A673 (cell line): ENCODE measurements around the gene BICD2. TPM values are rescaled to one million over a fixed set of nuclear protein-coding genes. Genes with fewer than 3 reads are reported as not detected.

ENCODE experiments used
- BruUV-seq: library from RNA; stranded (reverse); fragments of 400-500 nt; replicated peaks from 2 replicates; lab custom pipeline; 2021; lab: Mats Ljungman, UMichigan
- CTCF ChIA-PET: fragments of 300-600 bp; sonication (Branson Sonifier 250); formaldehyde crosslinking; loops from one replicate; lab custom pipeline; 2022; ENCODE audit warnings: antibody characterized with exemption; lab: Charles Lee
- POLR2A ChIA-PET: fragments of 300-600 bp; sonication (Branson Sonifier 250); formaldehyde crosslinking; loops from one replicate; lab custom pipeline; 2022; ENCODE audit warnings: antibody characterized with exemption; ENCODE audit not compliant: low non-redundant PET; lab: Charles Lee
- DNase-seq: peaks from one replicate; pipeline ENCODE4 v3.0.0-alpha.2; 2015; ENCODE audit warnings: low spot score
- H3K27ac ChIP-seq: fragments of 200-600 bp; sonication (generic); 2 replicates; pipeline ENCODE4 v1.5.1; 2016; ENCODE audit warnings: mixed run types, low read depth, mild to moderate bottlenecking, mixed read lengths, antibody characterized with exemption, low read length; ENCODE audit not compliant: poor library complexity, severe bottlenecking
- H3K27me3 ChIP-seq: fragments of 200-600 bp; sonication (generic); replicated peaks from 2 replicates; pipeline ENCODE4 v1.6.1; 2017; ENCODE audit warnings: mixed run types, low read depth, mild to moderate bottlenecking, mixed read lengths, antibody characterized with exemption, low read length; ENCODE audit not compliant: insufficient read depth, poor library complexity
- H3K36me3 ChIP-seq: fragments of 200-600 bp; sonication (generic); 2 replicates; pipeline ENCODE4 v1.6.1; 2016; ENCODE audit warnings: mixed run types, mild to moderate bottlenecking, mixed read lengths, antibody characterized with exemption, low read length; ENCODE audit not compliant: insufficient read depth, poor library complexity, severe bottlenecking
- H3K4me1 ChIP-seq: fragments of 200-600 bp; sonication (generic); 2 replicates; pipeline ENCODE4 v1.6.1; 2017; ENCODE audit warnings: mixed run types, mild to moderate bottlenecking, mixed read lengths, antibody characterized with exemption, low read length; ENCODE audit not compliant: insufficient read depth, poor library complexity, severe bottlenecking
- H3K4me3 ChIP-seq: fragments of 200-600 bp; sonication (generic); 2 replicates; pipeline ENCODE4 v1.5.1; 2016; ENCODE audit warnings: low read depth, mixed run types, mild to moderate bottlenecking, mixed read lengths, low read length; ENCODE audit not compliant: poor library complexity, severe bottlenecking
- H3K9me3 ChIP-seq: fragments of 200-600 bp; sonication (generic); 2 replicates; pipeline ENCODE4 v1.6.1; 2016; ENCODE audit warnings: mixed run types, low read depth, mild to moderate bottlenecking, mixed read lengths, antibody characterized with exemption, low read length; ENCODE audit not compliant: poor library complexity, severe bottlenecking
- CTCF ChIP-seq: fragments of 300-800, 200-600 bp; sonication (generic); conservative IDR thresholded peaks from 2 replicates; pipeline ENCODE4 v1.5.1; 2017; ENCODE audit warnings: low read depth, mild to moderate bottlenecking, antibody characterized with exemption, low read length, moderate library complexity, mixed read lengths
- EZH2 ChIP-seq: fragments of 200-600 bp; sonication (generic); IDR thresholded peaks from 2 replicates; pipeline ENCODE4 v1.6.1; 2017; ENCODE audit warnings: borderline replicate concordance, low read depth, mild to moderate bottlenecking, mixed read lengths, antibody characterized with exemption, low read length; ENCODE audit not compliant: poor library complexity, severe bottlenecking
- intact Hi-C: fragments of 100-400 bp; cut with micrococcal nuclease; formaldehyde crosslinking; loops from one replicate; pipeline ENCODE4 v1.10.0; 2022; ENCODE audit not compliant: unreplicated experiment
- total RNA-seq: library from RNA; stranded (reverse); gene quantifications from 2 replicates; pipeline ENCODE4 v1.2.3, GENCODE V29; 2021

The BICD2 gene
- total RNA-seq, 1 experiment from 2014 or later: 47.8 TPM

GRCh38 chr9:92735636-92736562 is 28.7 kb downstream of the BICD2 start:
- no peaks in the 10 kb centered on the region for H3K36me3 ChIP-seq
- ChIA-PET CTCF (no interaction called here), POLR2A (no interaction called here)
- TF ChIP-seq CTCF (no peak), EZH2 (no peak)
- DNase-seq: no peak
- intact Hi-C loops: no loop called here
- no peak overlapping the region for H3K27ac ChIP-seq
- H3K27me3 ChIP-seq: no peaks in the 10 kb centered on the region
- H3K4me3 ChIP-seq: no peak overlapping the region
- H3K4me1 ChIP-seq: peaks cover 7% of the 10 kb centered on the region
- H3K9me3 ChIP-seq: no peaks in the 10 kb centered on the region
- BruUV-seq: no TSS peak

GRCh38 chr9:92734931-92735635 is 29.6 kb downstream of the BICD2 start:
- CTCF ChIA-PET: no interaction called here
- Histone ChIP-seq H3K27me3 (no peaks in the 10 kb centered on the region), H3K9me3 (no peaks in the 10 kb centered on the region), H3K36me3 (no peaks in the 10 kb centered on the region), H3K4me3 (no peak overlapping the region), H3K27ac (no peak overlapping the region), H3K4me1 (peaks cover 7% of the 10 kb centered on the region)
- no TSS peak for BruUV-seq
- intact Hi-C loops: no loop called here
- POLR2A ChIA-PET: no interaction called here
- DNase-seq: no peak
- TF ChIP-seq EZH2: no peak
- no peak for TF ChIP-seq CTCF

- TF ChIP-seq EZH2 (no peak), CTCF (no peak)
- H3K9me3 ChIP-seq: no peaks in the 10 kb centered on the region
- H3K27ac ChIP-seq: no peak overlapping the region
- H3K4me1 ChIP-seq: peaks cover 2% of the 10 kb centered on the region
- H3K27me3 ChIP-seq: no peaks in the 10 kb centered on the region
- intact Hi-C loops: no loop called here
- no peak overlapping the region for H3K4me3 ChIP-seq
- no peak for DNase-seq
- ChIA-PET POLR2A (no interaction called here), CTCF (no interaction called here)
- no TSS peak for BruUV-seq
- H3K36me3 ChIP-seq: peaks cover 8% of the 10 kb centered on the region
Measured at GRCh38 chr9:92730897-92731296, 33.7 kb downstream of the BICD2 start.
